ENCODE measurements around the gene TAF6.
"Not testable (repeated sequence)": the region's sequence is repeated elsewhere in the genome, so short reads cannot be mapped to it uniquely, and the experiment has no call there.

TAF6 gene

DNA sequence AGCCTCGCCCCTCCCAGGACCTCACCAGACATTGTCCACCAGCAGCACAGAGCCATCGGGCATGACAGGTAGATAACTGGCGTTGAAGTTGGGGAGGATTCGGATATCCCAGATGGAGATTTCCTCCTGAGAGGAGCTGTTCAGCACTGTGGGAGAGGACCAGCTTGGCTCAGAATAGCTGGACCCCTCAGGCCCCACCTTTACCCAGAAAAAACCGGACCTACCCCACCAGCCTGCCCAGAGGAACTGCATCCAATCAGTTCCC is 37.8 kb upstream of the TAF6 start:
- no peak for TF ChIP-seq JUND (IDR thresholded peaks at IDR 0.05; ENCODE audit: low read depth)
- in situ Hi-C loops (cut with HindIII; ENCODE audit: low pct_unique_long_range_greater_than_20kb, low sequenced_read_pairs), result no loop called here
- no peak for DNase-seq (ENCODE audit: low read depth in 1 of 2, low spot score in 1 of 2)

DNA sequence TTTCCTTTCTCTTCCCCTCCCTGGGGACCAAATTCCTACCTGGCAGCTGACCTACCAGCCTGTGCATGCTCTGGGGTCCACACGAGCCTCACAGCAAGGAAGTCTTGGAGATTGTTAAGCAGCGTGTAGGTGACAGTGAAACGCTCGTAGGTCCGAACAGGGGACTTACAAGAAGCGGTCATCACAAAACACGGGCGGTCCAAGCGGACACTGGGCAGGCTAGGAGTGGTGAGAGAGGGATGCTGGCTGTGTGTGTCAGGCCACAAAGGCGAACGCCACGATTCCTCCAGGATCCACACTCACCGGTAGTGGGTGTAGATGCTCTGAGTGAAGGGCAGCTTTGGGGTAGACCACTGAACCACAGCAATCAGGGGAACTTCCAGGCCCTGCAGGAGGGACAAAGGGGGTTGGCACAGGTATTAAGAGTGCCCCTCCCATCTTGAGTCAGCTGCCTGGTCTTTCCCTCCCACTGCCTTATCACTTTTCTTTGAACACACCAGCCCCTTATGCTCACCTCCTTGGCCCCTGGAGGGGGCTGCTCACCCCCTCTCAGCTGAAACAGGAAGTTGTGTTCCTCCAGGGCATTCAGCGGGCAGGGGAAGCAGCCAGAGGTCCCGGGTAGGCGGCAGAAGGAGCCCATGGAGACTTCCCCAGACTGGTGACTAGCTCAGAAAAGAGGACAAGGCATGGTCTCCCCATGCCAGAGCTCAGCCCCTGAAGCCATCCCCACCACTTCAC is 37.3 kb upstream of the TAF6 start:
- DNase-seq (ENCODE audit: low read depth in 1 of 2, low spot score in 1 of 2), result no peak
- in situ Hi-C loops (cut with HindIII; ENCODE audit: low pct_unique_long_range_greater_than_20kb, low sequenced_read_pairs), result no loop called here
- TF ChIP-seq JUND (IDR thresholded peaks at IDR 0.05; ENCODE audit: low read depth), result no peak

DNA sequence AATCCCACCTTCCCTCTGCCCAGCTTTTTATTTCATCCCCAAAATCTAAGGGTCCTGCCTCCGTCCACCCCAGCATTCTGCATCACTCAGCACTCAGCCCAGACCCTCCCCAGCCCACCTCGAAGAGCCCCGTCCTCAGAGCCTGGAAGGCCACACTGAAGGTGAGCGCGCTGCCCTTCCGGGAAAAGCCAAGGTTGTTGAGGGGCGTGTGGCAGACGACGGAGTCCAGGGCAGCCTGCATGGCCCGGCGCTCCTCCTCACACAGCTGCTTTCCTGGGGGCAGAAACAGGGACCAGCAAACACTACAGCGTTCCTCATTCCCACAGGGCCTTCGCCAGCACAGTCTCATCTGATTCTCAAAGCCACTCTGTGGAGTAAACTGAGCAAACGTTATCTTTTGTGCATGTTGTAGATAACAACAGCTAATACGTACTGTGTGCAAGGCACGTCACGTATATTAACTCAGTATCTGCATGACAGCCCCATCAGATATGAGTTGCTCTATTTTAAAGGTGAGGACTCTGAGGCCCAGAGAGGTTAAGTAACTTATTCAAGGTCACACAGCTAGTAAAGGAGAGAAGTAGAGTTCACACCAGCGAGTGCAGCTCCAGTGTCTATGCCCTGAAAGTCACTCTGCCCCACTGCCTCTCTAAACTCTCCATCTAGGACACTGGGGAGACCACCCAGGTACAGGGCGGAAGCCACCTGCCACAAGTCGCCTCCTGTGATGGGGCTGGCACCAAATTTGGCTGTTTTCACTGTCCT is 36.6 kb upstream of the TAF6 start:
- no peak for TF ChIP-seq JUND (IDR thresholded peaks at IDR 0.05; ENCODE audit: low read depth)
- in situ Hi-C loops (cut with HindIII; ENCODE audit: low pct_unique_long_range_greater_than_20kb, low sequenced_read_pairs), result no loop called here

DNA sequence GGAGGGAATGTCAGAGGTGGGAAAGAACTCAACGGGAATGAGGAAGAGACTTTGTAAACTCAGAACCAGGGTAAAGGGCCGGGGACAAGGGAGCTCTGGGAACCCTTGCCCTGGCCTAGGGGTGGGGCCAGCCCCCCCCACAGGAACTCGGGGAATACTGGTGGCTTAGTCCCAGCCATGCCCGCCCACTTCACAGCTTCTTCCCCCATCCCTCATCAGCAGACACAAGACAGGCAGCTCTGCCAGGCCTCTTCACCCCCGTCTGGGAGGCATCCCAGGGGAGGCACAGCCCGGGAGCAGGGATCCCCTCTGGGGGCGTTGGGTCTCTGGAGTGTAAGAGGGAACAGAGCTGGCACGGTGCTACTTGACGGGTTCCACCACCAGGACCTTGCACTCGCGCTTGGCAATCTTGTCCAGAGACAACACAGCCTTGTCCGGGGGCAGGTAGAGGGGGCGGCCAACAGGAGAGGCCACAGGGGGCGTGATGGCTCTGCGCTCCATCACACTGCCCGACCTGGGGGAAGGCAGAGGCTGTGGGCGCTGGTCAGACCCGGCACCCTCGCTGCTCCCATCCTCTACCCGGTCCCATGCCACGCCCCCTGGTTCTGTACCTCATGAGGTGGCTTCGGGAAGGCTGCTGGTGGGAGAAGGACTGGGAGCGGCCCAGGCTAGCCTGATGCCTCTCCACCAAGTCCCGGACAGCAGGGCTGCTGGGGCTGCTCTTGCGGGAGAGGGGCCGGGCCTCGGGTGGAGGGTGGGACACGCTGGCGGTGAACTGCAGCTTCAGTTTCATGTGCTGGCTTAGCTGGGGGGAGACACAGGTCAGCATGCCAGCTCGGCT is 35.7 kb upstream of the TAF6 start:
- no peak for DNase-seq (ENCODE audit: low read depth in 1 of 2, low spot score in 1 of 2)
- in situ Hi-C loops (cut with HindIII; ENCODE audit: low pct_unique_long_range_greater_than_20kb, low sequenced_read_pairs), result no loop called here
- no peak for TF ChIP-seq JUND (IDR thresholded peaks at IDR 0.05; ENCODE audit: low read depth)

More for the DNA sequence above, 36.6 kb upstream of the TAF6 start:
- DNase-seq (ENCODE audit: low read depth in 1 of 2, low spot score in 1 of 2), result no peak

DNA sequence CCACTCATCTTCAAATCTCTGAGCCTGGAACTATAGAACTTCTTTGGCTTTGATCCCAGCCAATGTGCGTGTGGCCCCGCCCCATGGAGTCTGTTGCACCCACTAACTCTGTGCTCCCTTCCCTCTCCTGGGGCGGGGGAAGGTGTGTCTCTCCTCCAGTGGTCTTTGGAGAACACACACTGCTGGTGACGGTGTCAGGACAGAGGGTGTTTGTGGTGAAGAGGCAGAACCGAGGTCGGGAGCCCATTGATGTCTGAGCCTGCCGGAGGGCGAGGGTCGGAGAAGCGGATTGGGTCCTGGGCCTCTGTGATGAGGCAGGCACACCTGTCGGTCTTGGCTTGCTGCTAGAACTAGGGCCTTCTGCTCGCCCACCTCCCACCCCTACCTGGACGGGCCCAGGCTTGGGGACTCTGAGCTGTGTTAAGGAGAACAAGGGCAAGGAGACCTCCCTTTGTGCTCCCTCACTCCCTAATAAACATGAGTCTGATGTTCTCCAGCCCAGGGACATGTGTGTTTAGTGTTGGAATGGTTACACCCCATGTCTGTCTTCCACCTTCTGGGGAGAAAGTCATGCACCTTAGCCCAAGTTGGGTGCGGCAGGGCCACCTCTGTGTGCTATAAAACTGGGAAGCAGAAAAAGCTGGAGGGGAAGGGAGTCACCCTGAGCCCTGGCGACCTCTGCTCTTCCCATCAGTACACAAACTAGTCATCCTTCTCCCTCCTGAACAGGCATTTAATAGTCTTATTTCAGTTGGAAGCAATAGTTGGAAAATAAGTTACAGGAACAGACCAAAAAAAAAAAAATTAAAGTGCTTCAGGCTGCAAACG is 34.8 kb upstream of the TAF6 start:
- in situ Hi-C loops (cut with HindIII; ENCODE audit: low pct_unique_long_range_greater_than_20kb, low sequenced_read_pairs), result no loop called here
- no peak for TF ChIP-seq JUND (IDR thresholded peaks at IDR 0.05; ENCODE audit: low read depth)
- DNase-seq (ENCODE audit: low read depth in 1 of 2, low spot score in 1 of 2), result no peak

DNA sequence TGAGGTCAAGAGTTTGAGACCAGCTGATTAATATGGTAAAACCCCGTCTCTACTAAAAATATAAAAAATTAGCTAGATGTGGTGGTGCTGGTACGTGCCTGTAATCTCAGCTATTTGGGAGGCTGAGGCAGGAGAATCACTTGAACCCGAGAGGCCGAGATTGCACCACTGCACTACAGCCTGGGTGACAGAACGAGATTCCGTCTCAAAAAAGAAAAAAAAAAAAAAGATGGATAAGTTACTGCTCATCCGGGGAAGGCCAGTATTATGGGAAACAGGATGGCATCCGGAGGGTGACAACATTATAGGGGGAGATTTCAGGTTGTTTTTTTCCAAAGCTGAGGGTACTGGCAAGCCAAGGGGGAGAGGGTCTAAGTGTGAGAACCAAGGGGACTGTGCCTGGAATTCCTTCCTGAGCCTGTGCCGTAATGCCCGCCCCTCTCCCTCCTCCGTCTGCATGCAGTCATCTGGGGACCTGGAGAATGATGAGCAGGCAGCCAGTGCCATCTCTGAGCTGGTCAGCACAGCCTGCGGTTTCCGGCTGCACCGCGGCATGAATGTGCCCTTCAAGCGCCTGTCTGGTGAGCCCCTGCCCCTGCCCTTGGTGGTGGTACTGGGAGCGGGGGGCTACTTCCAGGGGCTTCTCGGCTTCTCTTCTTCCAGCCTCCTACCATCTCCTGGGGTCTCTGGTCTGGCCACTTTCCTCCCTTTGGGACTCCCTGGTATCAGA is 33.9 kb upstream of the TAF6 start:
- no peak for DNase-seq (ENCODE audit: low read depth in 1 of 2, low spot score in 1 of 2)
- in situ Hi-C loops (cut with HindIII; ENCODE audit: low pct_unique_long_range_greater_than_20kb, low sequenced_read_pairs), result no loop called here
- TF ChIP-seq JUND (IDR thresholded peaks at IDR 0.05; ENCODE audit: low read depth), result no peak

DNA sequence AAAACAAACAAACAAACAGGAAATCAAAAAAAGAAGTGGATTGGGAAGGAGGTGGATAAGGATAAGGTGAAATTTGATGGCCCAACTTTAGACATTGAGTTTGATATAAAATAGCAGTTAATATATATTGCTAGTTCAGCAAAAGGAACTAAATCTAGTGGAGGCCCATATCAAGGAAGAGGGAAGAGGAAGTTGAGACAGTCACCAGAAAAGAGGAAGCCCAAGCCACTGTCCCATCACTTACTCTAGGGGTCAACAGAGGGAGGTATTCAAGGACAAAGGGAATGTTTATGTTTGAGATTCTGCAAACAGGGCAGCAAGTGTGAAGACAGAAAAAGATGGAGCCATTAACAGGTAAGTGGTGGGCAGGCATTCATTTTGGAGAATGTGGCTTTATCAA is 33.2 kb upstream of the TAF6 start:
- TF ChIP-seq JUND (IDR thresholded peaks at IDR 0.05; ENCODE audit: low read depth), result no peak
- in situ Hi-C loops (cut with HindIII; ENCODE audit: low pct_unique_long_range_greater_than_20kb, low sequenced_read_pairs), result no loop called here
- no peak for DNase-seq (ENCODE audit: low read depth in 1 of 2, low spot score in 1 of 2)

DNA sequence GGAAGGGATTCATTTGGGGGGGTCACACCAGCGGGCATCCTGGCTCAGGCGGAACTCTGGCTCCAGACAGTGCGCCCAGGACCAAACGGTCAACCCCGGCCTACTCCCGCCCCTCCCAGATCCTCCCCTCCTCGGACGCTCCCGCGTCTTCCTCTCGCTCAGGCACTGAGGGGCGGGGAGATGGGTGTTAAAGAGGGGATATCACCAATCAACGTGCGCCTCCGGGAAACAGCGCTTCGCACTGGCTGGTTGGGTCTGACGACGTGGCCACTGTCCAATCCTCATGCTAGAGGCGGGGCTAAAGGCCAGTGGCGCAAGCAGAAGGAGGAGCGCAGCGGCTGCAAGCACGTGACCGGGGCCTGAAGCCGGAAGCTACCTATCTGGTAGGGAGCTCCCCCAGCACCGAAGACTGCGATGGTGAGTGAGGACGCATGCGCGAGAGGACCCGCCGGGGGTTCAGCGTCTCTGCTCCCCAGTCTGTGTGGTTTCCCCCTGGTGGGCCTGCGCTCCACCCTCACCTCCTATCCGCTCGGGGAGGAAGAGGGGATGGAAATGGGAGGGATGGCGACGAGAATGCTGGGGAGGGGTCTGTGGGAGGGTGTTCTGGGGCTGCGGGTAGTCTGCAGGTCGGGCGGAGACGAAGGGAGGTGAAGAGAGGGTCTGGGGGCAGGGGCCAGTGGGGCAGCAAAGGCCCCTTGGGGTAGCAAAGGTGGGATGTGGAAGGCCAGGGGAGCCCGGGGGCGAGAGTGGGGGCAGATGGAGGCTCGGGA is 29.6 kb upstream of the TAF6 start, which contains the start of gene LAMTOR4:
Gene LAMTOR4, plus strand, starts transcription at position 360 of the 770 bp plus-strand sequence. Its CDS starts 55 bp downstream, at position 415.
- peak; percentile 91 to 98 for DNase-seq (ENCODE audit: low read depth in 1 of 2, low spot score in 1 of 2)
- in situ Hi-C loops (cut with HindIII; ENCODE audit: low pct_unique_long_range_greater_than_20kb, low sequenced_read_pairs), result no loop called here
- TF ChIP-seq JUND (IDR thresholded peaks at IDR 0.05; ENCODE audit: low read depth), result no peak

DNA sequence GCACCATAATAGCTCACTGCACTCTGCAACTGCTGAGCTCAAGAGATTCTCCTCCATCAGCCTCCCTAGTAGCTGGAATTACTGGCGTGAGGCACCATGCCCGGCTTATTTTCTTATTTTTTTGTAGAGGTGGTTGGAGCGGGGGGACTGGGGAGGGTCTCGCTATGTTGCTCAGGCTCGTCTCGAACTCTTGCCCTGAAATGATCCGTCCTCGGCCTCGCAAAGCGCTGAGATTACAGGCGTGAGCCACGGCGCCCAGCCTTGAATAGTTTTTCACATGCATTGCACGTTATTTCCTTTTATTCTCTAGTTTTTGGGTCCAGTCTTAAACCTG is 29.0 kb upstream of the TAF6 start:
- TF ChIP-seq JUND (IDR thresholded peaks at IDR 0.05; ENCODE audit: low read depth), result no peak
- DNase-seq (ENCODE audit: low read depth in 1 of 2, low spot score in 1 of 2), result no peak
- in situ Hi-C loops (cut with HindIII; ENCODE audit: low pct_unique_long_range_greater_than_20kb, low sequenced_read_pairs), result no loop called here

DNA sequence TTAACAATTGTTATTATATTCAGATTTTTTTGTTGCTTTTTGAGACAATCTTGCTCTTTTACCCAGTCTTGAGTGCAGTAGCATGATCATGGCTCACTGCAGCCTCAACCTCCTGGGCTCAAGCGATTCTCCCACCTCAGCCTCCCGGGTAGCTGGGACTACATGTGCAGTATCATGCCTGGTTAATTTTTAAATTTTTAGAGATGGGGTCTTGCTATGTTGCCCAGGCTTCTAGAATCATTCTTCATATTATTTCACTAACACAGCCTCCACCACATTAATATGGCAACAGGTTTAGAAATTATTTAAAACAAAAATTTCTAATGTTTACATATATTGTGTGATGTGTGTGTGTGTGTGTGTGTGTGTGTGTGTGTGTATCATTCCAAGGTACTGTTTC is 28.1 kb upstream of the TAF6 start:
- in situ Hi-C loops (cut with HindIII; ENCODE audit: low pct_unique_long_range_greater_than_20kb, low sequenced_read_pairs), result no loop called here
- no peak for DNase-seq (ENCODE audit: low read depth in 1 of 2, low spot score in 1 of 2)
- TF ChIP-seq JUND (IDR thresholded peaks at IDR 0.05; ENCODE audit: low read depth), result no peak

DNA sequence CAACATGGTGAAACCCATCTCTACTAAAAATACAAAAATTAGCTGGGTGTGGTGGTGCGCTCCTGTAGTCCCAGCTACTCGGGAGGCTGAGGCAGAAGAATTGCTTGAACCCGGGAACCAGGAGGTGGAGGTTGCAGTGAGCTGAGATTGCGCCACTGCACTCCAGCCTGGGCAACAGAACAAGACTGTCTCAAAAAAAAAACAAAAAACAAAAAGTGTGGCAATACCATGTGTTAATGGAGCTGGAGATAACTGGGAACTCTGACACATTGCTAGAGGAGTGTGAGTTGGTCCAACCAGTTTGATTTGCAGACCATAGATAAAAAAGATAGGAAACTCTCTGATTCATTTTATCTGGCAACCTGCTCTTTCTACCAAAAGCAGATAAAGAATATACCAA is 27.2 kb upstream of the TAF6 start:
- in situ Hi-C loops (cut with HindIII; ENCODE audit: low pct_unique_long_range_greater_than_20kb, low sequenced_read_pairs); DNase-seq (ENCODE audit: low read depth in 1 of 2, low spot score in 1 of 2): not testable (repeated sequence)
